Endothelial cell of umbilical vein (primary cell): Measurements from ENCODE around the gene CIRBP. TPM values are rescaled to one million over a fixed set of nuclear protein-coding genes. Genes with fewer than 3 reads are reported as not detected.

ENCODE experiments used
- BruUV-seq: library from RNA; stranded (reverse); fragments of 400-500 nt; replicated peaks from 2 replicates; lab custom pipeline; 2021; lab: Mats Ljungman, UMichigan
- CTCF ChIA-PET: fragments of 300-600, 350-600 bp; sonication (Branson Sonifier 250); formaldehyde crosslinking; loops from one replicate; lab custom pipeline; 2021; ENCODE audit warnings: antibody characterized with exemption, inconsistent platforms; lab: Charles Lee
- POLR2A ChIA-PET: fragments of 300-600, 350-600 bp; sonication (Branson Sonifier 250); formaldehyde crosslinking; loops from one replicate; lab custom pipeline; 2021; ENCODE audit warnings: antibody characterized with exemption, inconsistent platforms; lab: Charles Lee
- DNase-seq: peaks from one replicate; pipeline ENCODE4 v3.0.0-alpha.2; 2011; ENCODE audit warnings: low read depth, low spot score
- FAIRE-seq: peaks from 2 replicates; lab custom pipeline; 2011; peaks lifted over from hg19 to GRCh38; lab: Jason Lieb, UNC
- H2AFZ ChIP-seq: 2 replicates; pipeline ENCODE4 v1.6.0; 2012; ENCODE audit warnings: low read depth, low read length, control low read depth, inconsistent platforms
- H3K27ac ChIP-seq: 2 replicates; pipeline ENCODE4 v1.5.1; 2011; ENCODE audit warnings: low read depth, mild to moderate bottlenecking, control low read depth, low read length, moderate library complexity; ENCODE audit not compliant: insufficient read depth
- H3K27me3 ChIP-seq, 2 experiments: 2 replicates each; pipeline versions ENCODE4 v1.6.0 to v1.6.1; 2011; ENCODE audit warnings: low read length in 2 of 2, mixed read lengths in 1 of 2; ENCODE audit not compliant: control insufficient read depth in 2 of 2, insufficient read depth in 2 of 2
- H3K36me3 ChIP-seq, 2 experiments: 2 replicates in 1 of 2; 3 replicates in 1 of 2; pipeline ENCODE4 v1.5.1; 2011; ENCODE audit warnings: low read length in 2 of 2, mild to moderate bottlenecking in 1 of 2, moderate library complexity in 1 of 2; ENCODE audit not compliant: control insufficient read depth in 2 of 2, insufficient read depth in 2 of 2; ENCODE audit errors: extremely low read depth in 1 of 2
- H3K4me1 ChIP-seq: 3 replicates; pipeline ENCODE4 v1.5.1; 2011; ENCODE audit warnings: mild to moderate bottlenecking, low read length; ENCODE audit not compliant: control insufficient read depth, insufficient read depth; ENCODE audit errors: extremely low read depth
- H3K4me2 ChIP-seq: 2 replicates; pipeline ENCODE4 v1.6.1; 2011; ENCODE audit warnings: low read length, control low read depth, mixed read lengths; ENCODE audit not compliant: insufficient read depth
- H3K4me3 ChIP-seq, 3 experiments: fragments of 200-600 bp in 1 of 3; sonication (generic), shearing (Covaris generic) in 1 of 3; replicated peaks in 1 of 3; 2 replicates each; pipeline ENCODE4 v1.5.1; 2011 to 2016; ENCODE audit warnings: control low read depth in 3 of 3, low read length in 3 of 3, mild to moderate bottlenecking in 2 of 3, inconsistent platforms in 1 of 3, low read depth in 1 of 3, moderate library complexity in 1 of 3; ENCODE audit not compliant: insufficient read depth in 1 of 3
- H3K79me2 ChIP-seq: 2 replicates; pipeline ENCODE4 v1.6.0; 2012; ENCODE audit warnings: low read length, inconsistent platforms; ENCODE audit not compliant: control insufficient read depth, insufficient read depth
- H3K9ac ChIP-seq: replicated peaks from 2 replicates; pipeline ENCODE3; 2011; ENCODE audit warnings: low read length, control low read depth; ENCODE audit not compliant: insufficient read depth; ENCODE audit errors: extremely low read depth
- H3K9me1 ChIP-seq: replicated peaks from 3 replicates; pipeline ENCODE4 v1.6.0; 2011; ENCODE audit warnings: mild to moderate bottlenecking, low read length; ENCODE audit not compliant: control insufficient read depth, insufficient read depth; ENCODE audit errors: extremely low read depth
- H3K9me3 ChIP-seq: replicated peaks from 2 replicates; pipeline ENCODE4 v1.5.1; 2012; ENCODE audit warnings: low read length, inconsistent platforms; ENCODE audit not compliant: control insufficient read depth, insufficient read depth
- H4K20me1 ChIP-seq: replicated peaks from 2 replicates; pipeline ENCODE3; 2011; ENCODE audit warnings: mild to moderate bottlenecking, low read length; ENCODE audit not compliant: control insufficient read depth, insufficient read depth; ENCODE audit errors: extremely low read depth
- CTCF ChIP-seq, 2 donors: IDR thresholded peaks; 1 replicate in 1 of 2; 2 replicates in 1 of 2; pipeline ENCODE4 v1.5.1; 2011; ENCODE audit warnings: low read length in 2 of 2, mild to moderate bottlenecking in 2 of 2, moderate library complexity in 2 of 2, control low read depth in 1 of 2, inconsistent platforms in 1 of 2, low read depth in 1 of 2; ENCODE audit not compliant: insufficient read depth in 1 of 2; ENCODE audit errors: extremely low read depth in 1 of 2
- EZH2 ChIP-seq: IDR thresholded peaks from 2 replicates; pipeline ENCODE4 v1.6.1; 2012; ENCODE audit warnings: borderline replicate concordance, low read depth, mild to moderate bottlenecking, moderate library complexity, low read length, inconsistent platforms; ENCODE audit not compliant: severe bottlenecking
- FOS ChIP-seq: IDR thresholded peaks from 2 replicates; pipeline ENCODE4 v1.6.1; 2011; ENCODE audit warnings: mild to moderate bottlenecking, low read length, moderate library complexity, borderline replicate concordance; ENCODE audit not compliant: insufficient read depth
- GATA2 ChIP-seq: IDR thresholded peaks from 2 replicates; pipeline ENCODE4 v1.7.0; 2011; ENCODE audit warnings: low read depth, mild to moderate bottlenecking, moderate library complexity, mixed read lengths, low read length; ENCODE audit not compliant: insufficient read length, insufficient read depth
- JUN ChIP-seq: IDR thresholded peaks from 2 replicates; pipeline ENCODE4 v1.6.1; 2011; ENCODE audit warnings: borderline replicate concordance, low read depth; ENCODE audit not compliant: insufficient read length, insufficient read depth
- MAX ChIP-seq: IDR thresholded peaks from 2 replicates; pipeline ENCODE4 v1.6.1; 2011; ENCODE audit not compliant: insufficient read depth, insufficient read length
- MYC ChIP-seq: IDR thresholded peaks from one replicate; pipeline ENCODE4 v1.6.1; 2011; ENCODE audit warnings: mild to moderate bottlenecking, low read depth, low read length
- POLR2A ChIP-seq: IDR thresholded peaks from 2 replicates; pipeline ENCODE4 v1.6.1; 2012; ENCODE audit warnings: low read depth, mild to moderate bottlenecking, control low read depth, low read length
- POLR2AphosphoS5 ChIP-seq: IDR thresholded peaks from 2 replicates; pipeline ENCODE4 v1.6.1; 2012; ENCODE audit warnings: low read depth, mild to moderate bottlenecking, control low read depth, low read length, moderate library complexity; ENCODE audit not compliant: insufficient read depth
- dilution Hi-C: fragments of 300-500 bp; cut with MboI; formaldehyde crosslinking; loops from one replicate; pipeline ENCODE4 v1.15.0; 2019; ENCODE audit warnings: low sequenced_read_pairs; ENCODE audit not compliant: extremely low pct_ligation_motif_present
- intact Hi-C: fragments of 100-400 bp; cut with micrococcal nuclease; formaldehyde crosslinking; loops from one replicate; pipeline ENCODE4 v1.10.0; 2022
- polyA plus RNA-seq, 4 experiments: library from polyadenylated mRNA; depleted of rRNA in 3 of 4; stranded (reverse) in 3 of 4; unstranded in 1 of 4; fragments of >200 nt; gene quantifications; 2 replicates each; pipeline versions ENCODE4 v1.2.1 to v1.2.3, GENCODE V29; 2011 to 2012; ENCODE audit warnings: missing spikeins in 1 of 4
- total RNA-seq: library from RNA; stranded (reverse); gene quantifications from 2 replicates; pipeline ENCODE4 v1.2.3, GENCODE V29; 2021

The CIRBP gene
- total and polyA plus RNA-seq, 2 donors (not counting 3 experiments of a cell fraction or from before 2014, with no cell fraction given), result 225 to 439 TPM

GRCh38 chr19:1254530-1255185 lies 14.5 kb upstream of the CIRBP start:
- Histone ChIP-seq H3K27ac (no peak overlapping the region), H3K4me2 (no peak overlapping the region), H3K79me2 (peaks cover 63% of the 10 kb centered on the region), H4K20me1 (no peaks in the 10 kb centered on the region), H3K27me3 (no peaks in the 10 kb centered on the region), H3K9me1 (no peaks in the 10 kb centered on the region), H3K36me3 (peaks cover 29 to 36% of the 10 kb centered on the region in 2 experiments), H3K4me3 (no peak overlapping the region), H3K9ac (no peak overlapping the region), H3K4me1 (peaks cover 39% of the 10 kb centered on the region), H2AFZ (no peak overlapping the region), H3K9me3 (no peaks in the 10 kb centered on the region)
- no peak for FAIRE-seq
- no TSS peak for BruUV-seq
- no peak for DNase-seq
- POLR2A ChIA-PET, result interaction anchor here (1.1 to 2.2 kb wide), 2 partner anchors 12 to 15 kb away, joined by 5 to 34 read pairs; partner anchors contain the start of gene CIRBP
- CTCF ChIA-PET, result interaction anchor here (0.7 to 2.2 kb wide), 3 partner anchors 10 to 12 kb away, joined by 6 to 89 read pairs (median 10); no protein-coding TSS in a partner anchor
- intact Hi-C loops (no loop called here), dilution Hi-C loops (no loop called here)
- no peak for TF ChIP-seq MAX
- peak; percentile 19 for TF ChIP-seq POLR2A

- no TSS peak for BruUV-seq
- Histone ChIP-seq H3K79me2 (peaks cover 54% of the 10 kb centered on the region), H4K20me1 (no peaks in the 10 kb centered on the region), H3K36me3 (peaks cover 29 to 34% of the 10 kb centered on the region in 2 experiments), H3K9me1 (no peaks in the 10 kb centered on the region), H3K4me3 (no peak overlapping the region), H3K27ac (no peak overlapping the region), H3K27me3 (no peaks in the 10 kb centered on the region), H3K9me3 (no peaks in the 10 kb centered on the region), H2AFZ (no peak overlapping the region), H3K4me1 (peaks cover 48% of the 10 kb centered on the region), H3K9ac (no peak overlapping the region), H3K4me2 (no peak overlapping the region)
- CTCF ChIA-PET, result interaction anchor here (0.7 to 7.8 kb wide), 3 partner anchors 11 kb away, joined by 6 to 63 read pairs (median 10); no protein-coding TSS in a partner anchor
- FAIRE-seq (no peak), DNase-seq (no peak)
- intact Hi-C loops, result no loop called here
- dilution Hi-C loops, result no loop called here
- TF ChIP-seq EZH2 (no peak), MYC (no peak), POLR2AphosphoS5 (no peak), JUN (no peak), POLR2A (no peak), FOS (no peak), GATA2 (no peak), MAX (no peak), CTCF (IDR thresholded peaks at IDR 0.05; ENCODE audit: extremely low read depth in 1 of 2, insufficient read depth in 1 of 2, low read depth in 1 of 2, low read length in 2 of 2) (no peak)
- POLR2A ChIA-PET, result interaction anchor here (0.8 to 1.2 kb wide), 3 partner anchors 11 to 13 kb away, joined by 3 to 5 read pairs (median 4); partner anchors contain the start of gene CIRBP
Observed at GRCh38 chr19:1255186-1256161, 13.7 kb upstream of the CIRBP start.
